ENCODE data around the gene FALEC. TPM values are rescaled to one million over a fixed set of nuclear protein-coding genes. Genes with fewer than 3 reads are reported as not detected.

Gene FALEC
- total RNA-seq, 2 experiments from 2014 or later = not detected

- H3K27me3 Mint-ChIP-seq = no peaks in the 10 kb centered on the region
- no peaks in the 10 kb centered on the region for H3K9me3 Mint-ChIP-seq
- H3K4me1 Mint-ChIP-seq (ENCODE audit: low read depth) = peaks cover 23% of the 10 kb centered on the region
- TF ChIP-seq, protein P1, sequence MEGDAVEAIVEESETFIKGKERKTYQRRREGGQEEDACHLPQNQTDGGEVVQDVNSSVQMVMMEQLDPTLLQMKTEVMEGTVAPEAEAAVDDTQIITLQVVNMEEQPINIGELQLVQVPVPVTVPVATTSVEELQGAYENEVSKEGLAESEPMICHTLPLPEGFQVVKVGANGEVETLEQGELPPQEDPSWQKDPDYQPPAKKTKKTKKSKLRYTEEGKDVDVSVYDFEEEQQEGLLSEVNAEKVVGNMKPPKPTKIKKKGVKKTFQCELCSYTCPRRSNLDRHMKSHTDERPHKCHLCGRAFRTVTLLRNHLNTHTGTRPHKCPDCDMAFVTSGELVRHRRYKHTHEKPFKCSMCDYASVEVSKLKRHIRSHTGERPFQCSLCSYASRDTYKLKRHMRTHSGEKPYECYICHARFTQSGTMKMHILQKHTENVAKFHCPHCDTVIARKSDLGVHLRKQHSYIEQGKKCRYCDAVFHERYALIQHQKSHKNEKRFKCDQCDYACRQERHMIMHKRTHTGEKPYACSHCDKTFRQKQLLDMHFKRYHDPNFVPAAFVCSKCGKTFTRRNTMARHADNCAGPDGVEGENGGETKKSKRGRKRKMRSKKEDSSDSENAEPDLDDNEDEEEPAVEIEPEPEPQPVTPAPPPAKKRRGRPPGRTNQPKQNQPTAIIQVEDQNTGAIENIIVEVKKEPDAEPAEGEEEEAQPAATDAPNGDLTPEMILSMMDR (IDR thresholded peaks at IDR 0.05) = no peak
- ChIA-PET POLR2A (interaction anchor here (0.7 to 5.5 kb wide), 6 partner anchors 10 to 47 kb away, joined by 3 to 30 read pairs (median 4); no protein-coding TSS in a partner anchor), CTCF (interaction anchor here (0.6 kb wide), 1 partner anchor 8 kb away, joined by 3 read pairs; no protein-coding TSS in a partner anchor)
- no peak overlapping the region for H3K27ac ChIP-seq (ENCODE audit: low read depth in 1 of 2, low read length in 2 of 2)
- DNase-seq (no peak), ATAC-seq (ENCODE audit: poor library complexity) (no peak)
- H3K27me3 ChIP-seq (ENCODE audit: control insufficient read depth in 1 of 2, insufficient read depth in 2 of 2, low read length in 2 of 2) = no peaks in the 10 kb centered on the region
- H3K9me3 ChIP-seq (ENCODE audit: control insufficient read depth in 1 of 2, insufficient read depth in 1 of 2, low read length in 2 of 2) = no peaks in the 10 kb centered on the region
- H3K27ac Mint-ChIP-seq = peak overlapping the region; percentile 5
- peaks cover 16% of the 10 kb centered on the region for H3K36me3 ChIP-seq (ENCODE audit: insufficient read depth, low read length)
- H3K36me3 Mint-ChIP-seq (ENCODE audit: low read depth) = peaks cover 34% of the 10 kb centered on the region
- H3K4me3 Mint-ChIP-seq = no peak overlapping the region
- H3K4me1 ChIP-seq (ENCODE audit: insufficient read depth, low read length) = peaks cover 13% of the 10 kb centered on the region
- no peak overlapping the region for H3K4me3 ChIP-seq (ENCODE audit: low read length)
- intact Hi-C loops (cut with DNase I, micrococcal nuclease) = loop anchor here in 1 of 2 experiments (5.0 kb wide), 1 partner anchor 220 kb away; the partner anchor contains the start of gene RPRD2
Observed at GRCh38 chr1:150582371-150582770, 66.8 kb downstream of the FALEC start.

Small RNAs within 50 kb of the gene (microRNA-seq; reads per million reads assigned to microRNA genes)
- gene MIR4257 (ENCODE audit: borderline microRNAs expressed, borderline replicate concordance) = not detected
- gene MIR6878 (ENCODE audit: borderline microRNAs expressed, borderline replicate concordance) = not detected

Other genes starting within 250 kb of the FALEC start
- gene APH1A, start 246.7 kb upstream of the FALEC start, total RNA-seq = 100 to 1,000 TPM; 115 to 122 TPM
- gene C1orf54, start 243.0 kb upstream of the FALEC start, total RNA-seq = 1 to 10 TPM; 4.1 to 4.4 TPM
- gene CIART, start 233.2 kb upstream of the FALEC start, total RNA-seq = 1 to 10 TPM; 4.0 to 4.5 TPM
- gene MRPS21, start 221.9 kb upstream of the FALEC start, total RNA-seq = 10 to 100 TPM; 48.5 to 52.0 TPM
- gene PRPF3, start 194.2 kb upstream of the FALEC start, total RNA-seq = 100 to 1,000 TPM; 136 to 153 TPM
- gene RPRD2, start 151.6 kb upstream of the FALEC start, total RNA-seq = 10 to 100 TPM; 27.1 to 27.9 TPM
- 10 to 100 TPM; 22.8 to 25.3 TPM for gene TARS2, start 28.3 kb upstream of the FALEC start, total RNA-seq
- under 1 TPM in 1 of 2 experiments, not detected in 1; 0.31 TPM for gene ECM1, start 7.6 kb upstream of the FALEC start, total RNA-seq
- under 1 TPM; 0.16 to 0.22 TPM for gene ADAMTSL4, start 33.7 kb downstream of the FALEC start, total RNA-seq
- 100 to 1,000 TPM; 737 to 747 TPM for gene MCL1, start 63.9 kb downstream of the FALEC start, total RNA-seq
- 100 to 1,000 TPM; 132 to 137 TPM for gene ENSA, start 113.9 kb downstream of the FALEC start, total RNA-seq
- 1 to 10 TPM; 2.4 to 2.6 TPM for gene GOLPH3L, start 181.4 kb downstream of the FALEC start, total RNA-seq
- not detected for gene HORMAD1, start 205.1 kb downstream of the FALEC start, total RNA-seq